HG03442 (cell line): ENCODE measurements around the gene IL17B.

Experiments
- ATAC-seq: cut with Tn5 transposase; IDR thresholded peaks from one replicate; pipeline ENCODE4 v1.9.1; 2021; ENCODE audit warnings: mild to moderate bottlenecking, moderate library complexity; ENCODE audit not compliant: unreplicated experiment

Gene IL17B

GRCh38 chr5:149326611-149327010, 52.5 kb downstream of the IL17B start:
- ATAC-seq = no peak

- ATAC-seq = no peak
Measured at GRCh38 chr5:149325894-149326293, 53.2 kb downstream of the IL17B start.

GRCh38 chr5:149325166-149325735, 53.8 kb downstream of the IL17B start:
- no peak for ATAC-seq

GRCh38 chr5:149324641-149325040, 54.5 kb downstream of the IL17B start:
- no peak for ATAC-seq
